HG02571 (cell line): ENCODE data around the gene TANC1.

Source experiments
- ATAC-seq: cut with Tn5 transposase; IDR thresholded peaks from one replicate; pipeline ENCODE4 v1.9.1; 2021; ENCODE audit warnings: mild to moderate bottlenecking, moderate library complexity; ENCODE audit not compliant: unreplicated experiment

Gene TANC1

GRCh38 chr2:158968396-158969161 is at the start of gene TANC1:
TSS of gene TANC1 (plus strand) at chr2:158968640. CDS start at chr2:159065911, 97,271 bp downstream.
- peak; percentile 91 for ATAC-seq

GRCh38 chr2:158921599-158922408 is 46.6 kb upstream of the TANC1 start:
- no peak for ATAC-seq

GRCh38 chr2:158922601-158923000 is 45.8 kb upstream of the TANC1 start:
- no peak for ATAC-seq

- ATAC-seq: no peak
Observed at GRCh38 chr2:158923180-158923594, 45.3 kb upstream of the TANC1 start.

GRCh38 chr2:158923641-158924040 is 44.8 kb upstream of the TANC1 start:
- no peak for ATAC-seq

- no peak for ATAC-seq
Observed at GRCh38 chr2:158926478-158926948, 41.9 kb upstream of the TANC1 start.

- no peak for ATAC-seq
Observed at GRCh38 chr2:158928515-158928914, 39.9 kb upstream of the TANC1 start.

- no peak for ATAC-seq
Observed at GRCh38 chr2:158928965-158929364, 39.5 kb upstream of the TANC1 start.

GRCh38 chr2:158931572-158931971 is 36.9 kb upstream of the TANC1 start:
- no peak for ATAC-seq

- no peak for ATAC-seq
Observed at GRCh38 chr2:158932131-158932645, 36.3 kb upstream of the TANC1 start.

- no peak for ATAC-seq
Observed at GRCh38 chr2:158934170-158934569, 34.3 kb upstream of the TANC1 start.

GRCh38 chr2:158935617-158936016 is 32.8 kb upstream of the TANC1 start:
- no peak for ATAC-seq

- ATAC-seq: no peak
Observed at GRCh38 chr2:158936978-158937377, 31.5 kb upstream of the TANC1 start.

- no peak for ATAC-seq
Observed at GRCh38 chr2:158940356-158940755, 28.1 kb upstream of the TANC1 start.

- no peak for ATAC-seq
Observed at GRCh38 chr2:158943973-158944372, 24.5 kb upstream of the TANC1 start.

GRCh38 chr2:158948964-158949699 is 19.3 kb upstream of the TANC1 start:
- no peak for ATAC-seq

- ATAC-seq: no peak
Observed at GRCh38 chr2:158953454-158953853, 15.0 kb upstream of the TANC1 start.

- ATAC-seq: no peak
Observed at GRCh38 chr2:158953926-158954763, 14.3 kb upstream of the TANC1 start.

- ATAC-seq: no peak
Observed at GRCh38 chr2:158955842-158956365, 12.5 kb upstream of the TANC1 start.

- ATAC-seq: no peak
Observed at GRCh38 chr2:158958365-158958764, 10.1 kb upstream of the TANC1 start.
